PC-9 (cell line): Measurements from ENCODE around the gene CDKN2B-AS1. TPM values are rescaled to one million over a fixed set of nuclear protein-coding genes. Genes with fewer than 3 reads are reported as not detected.

Experiments
- BruUV-seq: library from RNA; stranded (reverse); fragments of 400-500 nt; replicated peaks from 2 replicates; lab custom pipeline; 2021; lab: Mats Ljungman, UMichigan
- CTCF ChIA-PET: fragments of 300-600 bp; sonication (Branson Sonifier 250); formaldehyde crosslinking; loops from one replicate; lab custom pipeline; 2022; ENCODE audit warnings: antibody characterized with exemption; lab: Charles Lee
- POLR2A ChIA-PET: fragments of 300-600 bp; sonication (Branson Sonifier 250); formaldehyde crosslinking; loops from one replicate; lab custom pipeline; 2022; ENCODE audit warnings: antibody characterized with exemption; ENCODE audit not compliant: unreplicated experiment; lab: Charles Lee
- DNase-seq, 2 experiments: peaks; one replicate each; pipeline versions ENCODE4 v3.0.0 to v3.0.0-alpha.2; 2015 to 2022; ENCODE audit warnings: mixed read lengths in 1 of 2
- H2AFZ ChIP-seq: fragments of 200-600 bp; sonication (generic); 2 replicates; pipeline ENCODE4 v1.8.1; 2017; ENCODE audit warnings: antibody characterized with exemption
- H3F3A ChIP-seq: fragments of 200-600 bp; sonication (generic); 2 replicates; pipeline ENCODE4 v1.8.1; 2017; ENCODE audit warnings: antibody characterized with exemption, mild to moderate bottlenecking, low read depth; ENCODE audit not compliant: insufficient read depth
- H3K27ac ChIP-seq: fragments of 200-600 bp; sonication (generic); 2 replicates; pipeline ENCODE4 v1.6.1; 2016; ENCODE audit warnings: mixed run types
- H3K27me3 ChIP-seq: fragments of 200-600 bp; sonication (generic); 2 replicates; pipeline ENCODE4 v1.6.1; 2016; ENCODE audit warnings: low read depth, mixed run types; ENCODE audit not compliant: insufficient read depth
- H3K36me3 ChIP-seq: fragments of 200-600 bp; sonication (generic); 2 replicates; pipeline ENCODE4 v1.6.1; 2016; ENCODE audit warnings: low read depth, mixed run types
- H3K4me1 ChIP-seq: fragments of 200-600 bp; sonication (generic); replicated peaks from 2 replicates; pipeline ENCODE4 v1.6.1; 2016; ENCODE audit warnings: mixed run types; ENCODE audit not compliant: insufficient read depth
- H3K4me2 ChIP-seq: fragments of 200-600 bp; sonication (generic); 2 replicates; pipeline ENCODE4 v1.6.1; 2017; ENCODE audit warnings: mixed run types
- H3K4me3 ChIP-seq: fragments of 200-600 bp; sonication (generic); 2 replicates; pipeline ENCODE4 v1.6.1; 2016; ENCODE audit warnings: mixed run types
- H3K79me2 ChIP-seq: fragments of 200-600 bp; sonication (generic); 2 replicates; pipeline ENCODE4 v1.6.1; 2017; ENCODE audit warnings: low read depth, mixed run types
- H3K9me2 ChIP-seq: fragments of 200-600 bp; sonication (generic); 2 replicates; pipeline ENCODE4 v1.8.1; 2017; ENCODE audit warnings: mild to moderate bottlenecking; ENCODE audit not compliant: insufficient read depth
- H3K9me3 ChIP-seq: fragments of 200-600 bp; sonication (generic); 2 replicates; pipeline ENCODE4 v1.8.1; 2016; ENCODE audit warnings: low read depth; ENCODE audit not compliant: insufficient read depth
- H4K20me1 ChIP-seq: fragments of 200-600 bp; sonication (generic); 2 replicates; pipeline ENCODE4 v1.8.1; 2017; ENCODE audit not compliant: insufficient read depth
- CTCF ChIP-seq: fragments of 200-600 bp; sonication (generic); conservative IDR thresholded peaks from 2 replicates; pipeline ENCODE4 v1.6.1; 2017; ENCODE audit warnings: mixed run types, antibody characterized with exemption, mild to moderate bottlenecking, moderate library complexity
- EZH2 ChIP-seq: fragments of 200-600 bp; sonication (generic); IDR thresholded peaks from 2 replicates; pipeline ENCODE4 v1.8.0; 2017; ENCODE audit warnings: antibody characterized with exemption, low read depth
- intact Hi-C: fragments of 100-400 bp; cut with micrococcal nuclease; formaldehyde crosslinking; loops from one replicate; pipeline ENCODE4 v1.10.0; 2022; ENCODE audit not compliant: unreplicated experiment
- total RNA-seq: library from RNA; stranded (reverse); gene quantifications from 2 replicates; pipeline ENCODE4 v1.2.3, GENCODE V29; 2021

The CDKN2B-AS1 gene
- total RNA-seq, 1 experiment from 2014 or later = 11.6 TPM

- Histone ChIP-seq H3K79me2 (no peaks in the 10 kb centered on the region), H3K4me2 (no peak overlapping the region), H3F3A (no peaks in the 10 kb centered on the region), H3K4me3 (no peak overlapping the region), H3K4me1 (peaks cover 11% of the 10 kb centered on the region; the same call in 1 of the 2 replicates), H3K36me3 (no peaks in the 10 kb centered on the region), H4K20me1 (no peaks in the 10 kb centered on the region), H3K9me3 (peaks cover 8% of the 10 kb centered on the region; the same call in 1 of the 2 replicates), H3K27ac (no peak overlapping the region), H3K27me3 (no peaks in the 10 kb centered on the region), H3K9me2 (no peaks in the 10 kb centered on the region), H2AFZ (no peak overlapping the region)
- TF ChIP-seq EZH2 (no peak), CTCF (no peak)
- no TSS peak for BruUV-seq
- CTCF ChIA-PET = no interaction called here
- intact Hi-C loops = loop anchor here (5.0 kb wide), 2 partner anchors 78 to 303 kb away; no protein-coding TSS in a partner anchor
- no peak for DNase-seq
- POLR2A ChIA-PET = no interaction called here
Measured at GRCh38 chr9:22114956-22115355, 120.4 kb downstream of the CDKN2B-AS1 start.

- TF ChIP-seq EZH2 (no peak), CTCF (no peak)
- no peak overlapping the region for H3K4me3 ChIP-seq
- no peak overlapping the region for H3K27ac ChIP-seq
- CTCF ChIA-PET = interaction anchor here (0.7 kb wide), 1 partner anchor 8 kb away, joined by 3 read pairs; no protein-coding TSS in a partner anchor
- no TSS peak for BruUV-seq
- H3F3A ChIP-seq = no peaks in the 10 kb centered on the region
- no peaks in the 10 kb centered on the region for H4K20me1 ChIP-seq
- no peaks in the 10 kb centered on the region for H3K79me2 ChIP-seq
- POLR2A ChIA-PET = interaction anchor here (0.6 to 1.2 kb wide), 2 partner anchors 7 to 13 kb away, joined by 5 to 7 read pairs; no protein-coding TSS in a partner anchor
- H2AFZ ChIP-seq = no peak overlapping the region
- peaks cover 11% of the 10 kb centered on the region; the same call in 1 of the 2 replicates for H3K4me1 ChIP-seq
- no peaks in the 10 kb centered on the region for H3K9me2 ChIP-seq
- H3K27me3 ChIP-seq = no peaks in the 10 kb centered on the region
- DNase-seq = no peak
- H3K9me3 ChIP-seq = no peaks in the 10 kb centered on the region
- no peak overlapping the region for H3K4me2 ChIP-seq
- intact Hi-C loops = loop anchor here (5.0 kb wide), 2 partner anchors 79 to 304 kb away; no protein-coding TSS in a partner anchor
- no peaks in the 10 kb centered on the region for H3K36me3 ChIP-seq
Measured at GRCh38 chr9:22116758-22117157, 122.2 kb downstream of the CDKN2B-AS1 start.

- Histone ChIP-seq H3F3A (no peaks in the 10 kb centered on the region), H3K27ac (no peak overlapping the region)
Measured at GRCh38 chr9:22117511-22118384, 123.2 kb downstream of the CDKN2B-AS1 start.

More at GRCh38 chr9:22117511-22118384, 123.2 kb downstream of the CDKN2B-AS1 start:
- BruUV-seq = TSS peak; percentile 52
- no peak for TF ChIP-seq CTCF
- no peak for TF ChIP-seq EZH2
- Histone ChIP-seq H3K4me2 (no peak overlapping the region), H3K9me2 (no peaks in the 10 kb centered on the region), H3K9me3 (no peaks in the 10 kb centered on the region), H3K27me3 (no peaks in the 10 kb centered on the region), H3K79me2 (no peaks in the 10 kb centered on the region), H3K36me3 (no peaks in the 10 kb centered on the region), H3K4me3 (no peak overlapping the region), H2AFZ (no peak overlapping the region), H4K20me1 (no peaks in the 10 kb centered on the region), H3K4me1 (peaks cover 11% of the 10 kb centered on the region; the same call in 1 of the 2 replicates)
- DNase-seq = no peak
- CTCF ChIA-PET = interaction anchor here (0.5 to 0.7 kb wide), 4 partner anchors 9 to 906 kb away, joined by 3 to 5 read pairs (median 4); no protein-coding TSS in a partner anchor
- POLR2A ChIA-PET = interaction anchor here (0.6 to 1.2 kb wide), 6 partner anchors 8 to 126 kb away, joined by 3 to 9 read pairs (median 4); no protein-coding TSS in a partner anchor
- intact Hi-C loops = loop anchor here (1.0 to 5.0 kb wide), 5 partner anchors 32 to 305 kb away; partner anchors contain the start of gene CDKN2B
